ENCODE data around the gene FGFR3.

FGFR3 gene

DNA sequence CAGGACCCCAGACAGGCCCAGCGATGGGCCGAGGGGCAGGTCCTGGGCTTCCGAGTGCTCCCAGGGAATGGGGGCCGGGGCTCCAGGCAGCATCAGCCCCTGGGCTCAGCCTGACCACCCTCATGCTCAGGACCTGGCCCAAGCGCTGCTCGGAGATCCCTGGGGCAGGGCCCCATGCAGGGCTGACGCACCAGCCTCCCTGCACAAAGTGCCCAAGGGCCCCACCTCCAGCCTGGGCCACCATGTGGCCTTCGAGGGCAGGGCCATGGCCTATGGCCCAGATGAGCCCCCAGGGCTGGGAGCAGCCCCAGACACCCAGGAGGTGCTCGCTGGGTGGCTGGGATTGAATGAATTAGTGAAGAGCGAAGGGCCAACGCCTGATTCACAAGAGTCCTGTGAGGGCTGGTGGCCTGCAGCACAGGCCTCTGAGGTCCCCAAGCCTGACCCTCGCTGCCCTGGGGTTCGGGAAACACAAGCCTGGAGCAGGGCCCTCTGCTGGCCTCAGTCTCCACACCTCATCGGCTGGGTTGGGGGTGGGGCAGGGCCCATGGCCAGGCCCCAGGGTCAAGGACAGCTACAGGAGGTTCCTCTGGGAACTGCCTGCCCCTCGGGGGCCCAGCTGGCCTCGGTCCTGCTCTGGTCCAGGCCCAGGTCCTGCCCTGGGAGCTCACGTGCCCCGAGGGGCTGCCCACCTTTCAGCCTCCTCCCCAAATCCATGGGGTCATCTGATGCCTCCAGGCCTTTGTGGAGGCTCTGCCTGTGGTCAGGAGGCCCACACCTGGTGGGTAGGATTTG, 13.3 kb upstream of the FGFR3 start:
- in situ Hi-C loops (cut with MboI; ENCODE audit: low pct_unique_long_range_greater_than_20kb, low sequenced_read_pairs, unreplicated experiment) = no loop called here
- TF ChIP-seq, protein P1, sequence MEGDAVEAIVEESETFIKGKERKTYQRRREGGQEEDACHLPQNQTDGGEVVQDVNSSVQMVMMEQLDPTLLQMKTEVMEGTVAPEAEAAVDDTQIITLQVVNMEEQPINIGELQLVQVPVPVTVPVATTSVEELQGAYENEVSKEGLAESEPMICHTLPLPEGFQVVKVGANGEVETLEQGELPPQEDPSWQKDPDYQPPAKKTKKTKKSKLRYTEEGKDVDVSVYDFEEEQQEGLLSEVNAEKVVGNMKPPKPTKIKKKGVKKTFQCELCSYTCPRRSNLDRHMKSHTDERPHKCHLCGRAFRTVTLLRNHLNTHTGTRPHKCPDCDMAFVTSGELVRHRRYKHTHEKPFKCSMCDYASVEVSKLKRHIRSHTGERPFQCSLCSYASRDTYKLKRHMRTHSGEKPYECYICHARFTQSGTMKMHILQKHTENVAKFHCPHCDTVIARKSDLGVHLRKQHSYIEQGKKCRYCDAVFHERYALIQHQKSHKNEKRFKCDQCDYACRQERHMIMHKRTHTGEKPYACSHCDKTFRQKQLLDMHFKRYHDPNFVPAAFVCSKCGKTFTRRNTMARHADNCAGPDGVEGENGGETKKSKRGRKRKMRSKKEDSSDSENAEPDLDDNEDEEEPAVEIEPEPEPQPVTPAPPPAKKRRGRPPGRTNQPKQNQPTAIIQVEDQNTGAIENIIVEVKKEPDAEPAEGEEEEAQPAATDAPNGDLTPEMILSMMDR (IDR thresholded peaks at IDR 0.05; ENCODE audit: extremely low read depth, insufficient read depth, missing control alignments) = no peak

DNA sequence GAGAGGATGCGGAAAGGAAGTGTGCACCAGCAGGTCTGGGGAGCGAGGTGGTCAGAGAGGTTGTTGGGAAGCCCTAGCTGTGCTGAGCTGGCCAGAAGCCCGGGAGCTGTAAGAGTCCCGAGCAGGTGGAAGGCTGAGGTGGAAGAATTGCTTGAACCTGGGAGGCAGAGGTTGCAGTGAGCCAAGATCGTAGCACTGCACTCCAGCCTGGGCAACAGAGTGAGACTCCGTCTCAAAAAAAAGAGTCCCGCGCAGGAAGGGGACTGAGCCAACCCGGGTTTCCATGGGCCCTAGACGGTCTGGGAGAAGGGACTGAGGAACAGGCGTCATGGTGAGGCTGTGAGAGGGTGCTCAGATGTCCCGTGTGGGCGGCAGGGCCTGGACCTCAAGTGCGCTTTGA, 12.7 kb upstream of the FGFR3 start:
- DNase-seq (ENCODE audit: low spot score) = no peak
- in situ Hi-C loops (cut with MboI; ENCODE audit: low pct_unique_long_range_greater_than_20kb, low sequenced_read_pairs, unreplicated experiment) = no loop called here
- TF ChIP-seq, protein P1 (IDR thresholded peaks at IDR 0.05; ENCODE audit: extremely low read depth, insufficient read depth, missing control alignments) = no peak

More for the DNA sequence above, 13.3 kb upstream of the FGFR3 start:
- DNase-seq (ENCODE audit: low spot score) = no peak

DNA sequence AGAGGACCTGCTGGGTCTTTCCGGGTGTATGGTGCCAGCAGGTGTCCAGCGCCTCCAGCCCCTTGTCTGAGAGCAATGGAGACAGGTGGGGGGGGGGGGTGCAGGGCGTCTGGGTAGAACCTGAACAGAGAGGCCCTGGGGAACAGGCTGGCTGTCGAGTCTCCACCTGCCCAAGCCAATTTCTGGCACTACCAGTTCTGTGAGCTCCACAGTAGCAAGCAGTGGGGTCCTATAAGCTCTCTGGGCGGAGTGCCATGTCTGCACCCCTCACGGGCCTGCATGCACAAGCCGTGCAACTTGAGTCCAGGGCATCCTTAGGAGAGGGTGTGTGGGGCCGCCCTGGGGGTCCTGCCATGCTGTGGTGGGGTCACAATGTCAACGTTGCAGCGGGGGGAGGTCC, 10.1 kb upstream of the FGFR3 start:
- no peak for DNase-seq (ENCODE audit: low spot score)
- TF ChIP-seq, protein P1 (IDR thresholded peaks at IDR 0.05; ENCODE audit: extremely low read depth, insufficient read depth, missing control alignments) = no peak
- in situ Hi-C loops (cut with MboI; ENCODE audit: low pct_unique_long_range_greater_than_20kb, low sequenced_read_pairs, unreplicated experiment) = no loop called here

DNA sequence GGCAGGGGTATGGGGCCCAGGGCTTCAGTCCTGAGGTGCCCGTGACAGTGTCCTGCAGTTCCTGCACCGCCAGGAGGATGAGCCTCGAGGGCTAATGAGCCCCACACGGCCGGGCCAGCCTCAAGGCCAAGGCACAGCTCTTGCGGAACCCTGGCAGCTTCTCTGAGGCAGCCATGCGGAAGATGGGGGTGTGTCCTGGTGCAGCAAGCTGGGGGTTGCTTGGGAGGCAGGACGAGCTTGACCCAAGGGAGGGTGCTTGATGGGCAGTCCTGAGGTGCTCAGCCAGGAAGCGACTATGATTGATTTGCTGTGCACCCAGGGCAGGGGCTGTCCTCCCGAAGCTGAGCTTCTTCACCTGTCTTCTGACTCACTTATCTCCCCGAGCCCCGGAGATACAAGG, 9.1 kb upstream of the FGFR3 start:
- in situ Hi-C loops (cut with MboI; ENCODE audit: low pct_unique_long_range_greater_than_20kb, low sequenced_read_pairs, unreplicated experiment) = no loop called here
- TF ChIP-seq, protein P1 (IDR thresholded peaks at IDR 0.05; ENCODE audit: extremely low read depth, insufficient read depth, missing control alignments) = no peak
- DNase-seq (ENCODE audit: low spot score) = no peak

DNA sequence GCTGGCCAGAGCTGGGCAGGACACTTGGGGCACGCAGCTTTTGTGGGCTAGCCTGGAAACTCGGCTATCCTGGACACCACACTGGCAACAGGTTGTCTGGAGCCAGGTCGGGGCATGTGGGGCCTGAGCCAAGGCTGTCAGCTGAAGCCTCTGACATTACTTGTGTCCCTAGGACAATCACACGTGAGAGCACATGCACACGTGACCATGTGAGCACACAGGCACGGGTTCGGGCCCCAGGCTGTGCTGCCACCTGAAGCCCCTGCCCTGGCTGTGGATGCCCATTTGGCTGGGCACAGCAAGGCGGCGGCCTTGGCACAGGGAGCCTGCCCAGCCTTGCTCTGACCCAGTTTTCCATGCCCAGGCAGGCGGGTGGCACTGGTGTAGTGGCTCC, 8.7 kb upstream of the FGFR3 start:
- TF ChIP-seq, protein P1 (IDR thresholded peaks at IDR 0.05; ENCODE audit: extremely low read depth, insufficient read depth, missing control alignments) = no peak
- no peak for DNase-seq (ENCODE audit: low spot score)
- in situ Hi-C loops (cut with MboI; ENCODE audit: low pct_unique_long_range_greater_than_20kb, low sequenced_read_pairs, unreplicated experiment) = no loop called here

DNA sequence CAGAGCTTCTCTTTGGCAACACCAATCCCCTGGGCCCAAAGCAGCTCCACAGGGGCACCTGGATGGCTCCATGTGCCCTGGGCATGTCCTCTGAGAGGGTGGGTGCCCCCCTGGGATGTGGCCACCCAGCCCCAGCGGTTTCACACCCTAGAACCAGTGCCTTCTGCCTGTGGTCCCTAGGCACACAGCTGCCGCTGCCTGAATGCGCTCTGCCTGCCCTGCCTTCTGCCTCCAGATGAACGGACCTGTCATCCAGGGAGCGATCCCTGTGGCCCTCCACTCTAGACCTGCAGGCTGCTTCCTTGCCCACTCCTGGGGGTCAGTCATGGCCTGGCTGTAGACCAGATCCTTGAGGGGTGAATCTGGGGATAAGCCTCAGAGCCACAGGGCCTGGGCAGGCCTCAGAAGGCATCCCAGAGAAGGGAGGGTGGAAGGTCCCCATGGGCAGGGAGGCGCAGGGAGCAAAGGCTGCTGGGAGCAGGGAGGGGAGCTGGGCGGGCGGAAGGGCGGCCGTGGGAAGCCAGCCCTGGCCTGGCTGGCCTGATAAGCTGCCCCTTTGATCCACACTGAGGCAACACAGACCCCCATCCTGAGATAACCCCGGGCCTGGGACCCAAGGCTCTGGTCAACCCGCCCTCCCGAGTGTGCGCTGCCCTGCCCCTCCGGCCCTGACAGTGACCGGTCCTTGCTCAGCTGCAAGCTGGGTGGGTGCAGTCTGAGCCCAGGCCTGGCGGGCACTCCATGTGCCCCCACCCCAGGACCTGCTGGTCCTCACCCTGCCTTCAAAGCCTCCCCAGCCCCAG, 8.1 kb upstream of the FGFR3 start:
- in situ Hi-C loops (cut with MboI; ENCODE audit: low pct_unique_long_range_greater_than_20kb, low sequenced_read_pairs, unreplicated experiment) = no loop called here
- TF ChIP-seq, protein P1 (IDR thresholded peaks at IDR 0.05; ENCODE audit: extremely low read depth, insufficient read depth, missing control alignments) = no peak
- DNase-seq (ENCODE audit: low spot score) = no peak

Data from GM13977 (cell line).